ENCODE results near the gene CEP104.
"Not testable (repeated sequence)": the region's sequence is repeated elsewhere in the genome, so short reads cannot be mapped to it uniquely, and the experiment has no call there.

The CEP104 gene

DNA sequence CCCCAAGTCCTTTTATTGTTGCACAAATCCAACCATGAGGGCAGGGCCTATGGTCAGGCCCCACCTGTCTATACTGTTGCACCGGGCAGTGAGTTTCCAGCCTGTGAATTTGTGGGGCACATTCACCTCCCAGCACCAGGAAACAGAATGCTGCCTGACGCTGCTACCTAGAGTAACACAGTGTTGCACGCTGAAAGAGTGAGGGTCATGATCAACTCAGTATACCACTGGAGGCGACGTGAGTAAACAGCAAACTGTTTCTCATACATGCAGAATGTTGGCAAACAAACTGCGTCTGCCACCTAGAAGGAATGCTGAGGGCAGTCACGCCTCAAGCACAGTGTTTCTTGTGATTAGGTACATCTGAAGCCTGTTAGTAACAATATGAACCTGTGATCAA lies 47.3 kb downstream of the CEP104 start:
- Histone ChIP-seq H3K9me3 (ENCODE audit: control insufficient read depth, low read length) (no peaks in the 10 kb centered on the region), H3K4me3 (ENCODE audit: low read length) (no peak overlapping the region), H3K36me3 (ENCODE audit: control insufficient read depth, insufficient read depth, low read length, severe bottlenecking) (peaks cover 11% of the 10 kb centered on the region), H3K9ac (ENCODE audit: low read length) (no peak overlapping the region), H3K27me3 (replicated peaks; ENCODE audit: control insufficient read depth, insufficient read depth, low read length) (no peaks in the 10 kb centered on the region), H3K4me1 (ENCODE audit: control insufficient read depth, insufficient read depth, low read length) (no peaks in the 10 kb centered on the region)
- DNase-seq (ENCODE audit: low read depth) = no peak

DNA sequence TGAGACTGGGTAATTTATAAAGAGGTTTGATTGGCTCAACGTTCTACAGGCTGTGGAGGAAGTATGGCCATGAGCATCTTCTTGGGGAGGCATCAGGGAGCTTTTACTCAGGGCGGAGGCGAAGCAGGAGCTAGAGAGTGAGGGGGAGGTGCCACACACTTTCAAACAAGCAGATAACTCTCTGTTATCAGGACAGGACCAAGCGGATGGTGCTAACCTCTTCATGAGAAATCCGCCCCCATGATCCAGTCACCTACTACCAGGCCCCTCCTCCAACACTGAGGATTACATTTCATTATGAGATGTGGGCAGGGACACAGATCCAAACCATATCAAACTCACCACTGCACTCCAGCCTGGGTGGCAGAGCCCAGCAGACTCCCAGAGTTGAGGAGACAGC lies 49.2 kb downstream of the CEP104 start:
- H3K4me3 ChIP-seq (ENCODE audit: low read length) = no peak overlapping the region
- peaks cover 11% of the 10 kb centered on the region for H3K4me1 ChIP-seq (ENCODE audit: control insufficient read depth, insufficient read depth, low read length)
- no peak for DNase-seq (ENCODE audit: low read depth)
- H3K9ac ChIP-seq (ENCODE audit: low read length) = no peak overlapping the region
- no peaks in the 10 kb centered on the region for H3K9me3 ChIP-seq (ENCODE audit: control insufficient read depth, low read length)
- H3K27me3 ChIP-seq (replicated peaks; ENCODE audit: control insufficient read depth, insufficient read depth, low read length) = peaks cover under 1% of the 10 kb centered on the region
- no peaks in the 10 kb centered on the region for H3K36me3 ChIP-seq (ENCODE audit: control insufficient read depth, insufficient read depth, low read length, severe bottlenecking)

DNA sequence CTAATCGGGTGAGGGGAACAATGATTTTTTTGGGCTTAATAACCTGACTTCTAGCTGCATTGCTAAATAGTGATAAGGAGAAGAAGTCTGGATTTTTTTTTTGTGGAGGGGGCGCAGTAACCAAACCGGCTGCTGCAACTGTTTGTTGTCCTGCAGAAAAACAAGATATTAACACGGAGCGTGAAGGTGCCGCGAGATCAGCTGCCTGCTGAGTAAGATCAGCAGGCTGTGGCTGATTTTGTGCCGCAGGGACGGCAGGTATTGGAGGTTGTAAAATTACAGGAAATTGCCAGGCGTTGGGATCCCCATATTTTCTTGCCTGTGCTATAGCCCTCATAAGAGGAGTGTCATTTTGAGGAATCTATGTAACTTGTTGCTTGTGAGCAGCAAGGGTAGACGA lies 52.0 kb downstream of the CEP104 start:
- Histone ChIP-seq H3K4me3 (ENCODE audit: low read length) (no peak overlapping the region), H3K36me3 (ENCODE audit: control insufficient read depth, insufficient read depth, low read length, severe bottlenecking) (no peaks in the 10 kb centered on the region), H3K4me1 (ENCODE audit: control insufficient read depth, insufficient read depth, low read length) (peaks cover 11% of the 10 kb centered on the region), H3K27me3 (replicated peaks; ENCODE audit: control insufficient read depth, insufficient read depth, low read length) (peaks cover 17% of the 10 kb centered on the region), H3K9me3 (ENCODE audit: control insufficient read depth, low read length) (no peaks in the 10 kb centered on the region), H3K9ac (ENCODE audit: low read length) (no peak overlapping the region)
- no peak for DNase-seq (ENCODE audit: low read depth)

DNA sequence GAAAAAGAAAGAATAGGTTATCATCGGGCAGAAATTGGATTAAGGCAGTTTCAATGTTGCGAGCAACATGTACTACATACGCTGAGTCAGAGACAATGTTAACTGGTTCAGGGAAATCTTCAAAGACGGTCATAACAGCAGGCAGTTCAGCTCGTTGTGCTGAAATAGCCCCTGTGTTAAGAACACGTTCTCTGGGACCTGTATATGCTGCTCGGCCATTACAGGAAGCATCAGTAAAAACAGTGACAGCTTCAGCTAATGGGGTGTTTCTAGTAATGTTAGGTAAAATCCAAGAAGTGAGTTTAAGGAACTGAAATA lies 52.4 kb downstream of the CEP104 start:
- H3K9ac ChIP-seq (ENCODE audit: low read length); H3K36me3 ChIP-seq (ENCODE audit: control insufficient read depth, insufficient read depth, low read length, severe bottlenecking); DNase-seq (ENCODE audit: low read depth); H3K4me3 ChIP-seq (ENCODE audit: low read length); H3K9me3 ChIP-seq (ENCODE audit: control insufficient read depth, low read length): not testable (repeated sequence)
- Histone ChIP-seq H3K27me3 (replicated peaks; ENCODE audit: control insufficient read depth, insufficient read depth, low read length) (peaks cover 21% of the 10 kb centered on the region), H3K4me1 (ENCODE audit: control insufficient read depth, insufficient read depth, low read length) (peaks cover 11% of the 10 kb centered on the region)

DNA sequence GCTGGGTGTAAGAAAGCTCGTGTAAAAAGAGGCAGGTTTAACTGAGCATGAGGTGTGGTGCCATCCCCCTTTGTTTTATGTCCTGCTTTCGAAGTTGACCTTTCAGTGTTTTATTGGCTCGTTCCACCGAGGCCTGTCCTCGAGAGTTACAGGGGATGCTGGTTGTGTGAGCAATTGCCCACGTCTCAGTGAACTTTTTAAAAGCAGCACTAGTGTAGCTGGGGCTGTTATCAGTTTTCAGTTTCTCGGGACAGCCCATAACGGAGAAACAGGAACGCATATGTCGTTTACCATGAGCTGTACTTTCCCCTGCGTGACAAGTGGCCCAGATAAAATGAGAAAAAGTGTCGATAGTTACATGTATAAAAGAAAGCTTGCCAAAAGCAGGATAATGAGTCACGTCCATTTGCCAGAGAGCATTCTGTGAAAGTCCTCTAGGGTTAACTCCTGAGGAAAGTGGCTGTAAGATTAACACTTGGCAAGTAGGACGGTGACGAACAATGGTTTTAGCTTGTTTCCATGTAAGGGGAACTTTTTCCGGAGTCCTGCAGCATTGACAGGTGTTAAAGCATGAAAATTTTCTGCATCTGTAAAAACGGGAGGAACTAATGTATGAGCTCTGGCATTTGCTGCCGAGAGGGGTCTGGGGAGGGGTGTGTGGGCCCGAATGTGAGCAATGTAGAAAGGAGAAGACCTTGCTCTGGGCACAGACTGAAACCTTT lies 52.9 kb downstream of the CEP104 start:
- peaks cover 22% of the 10 kb centered on the region for H3K27me3 ChIP-seq (replicated peaks; ENCODE audit: control insufficient read depth, insufficient read depth, low read length)
- H3K4me3 ChIP-seq (ENCODE audit: low read length) = no peak overlapping the region
- peaks cover 11% of the 10 kb centered on the region for H3K4me1 ChIP-seq (ENCODE audit: control insufficient read depth, insufficient read depth, low read length)
- H3K9ac ChIP-seq (ENCODE audit: low read length) = no peak overlapping the region
- H3K36me3 ChIP-seq (ENCODE audit: control insufficient read depth, insufficient read depth, low read length, severe bottlenecking) = no peaks in the 10 kb centered on the region
- no peak for DNase-seq (ENCODE audit: low read depth)
- no peaks in the 10 kb centered on the region for H3K9me3 ChIP-seq (ENCODE audit: control insufficient read depth, low read length)

DNA sequence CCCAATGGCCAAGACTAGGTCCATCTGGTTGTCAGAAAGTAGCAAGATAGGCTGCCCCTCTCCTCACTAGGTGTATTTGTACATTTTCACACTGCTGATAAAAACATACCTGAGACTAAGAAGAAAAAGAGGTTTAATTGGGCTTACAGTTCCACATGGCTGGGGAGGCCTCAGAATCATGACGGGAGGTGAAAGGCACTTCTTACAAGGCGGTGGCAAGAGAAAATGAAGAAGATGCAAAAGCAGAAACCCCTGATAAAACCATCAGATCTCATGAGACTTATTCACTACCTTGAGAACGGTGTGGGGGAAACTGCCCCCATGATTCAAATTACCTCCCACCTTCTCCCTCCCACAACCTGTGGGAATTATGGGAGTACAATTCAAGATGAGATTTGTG lies 56.2 kb downstream of the CEP104 start:
- H3K9ac ChIP-seq (ENCODE audit: low read length); DNase-seq (ENCODE audit: low read depth); H3K36me3 ChIP-seq (ENCODE audit: control insufficient read depth, insufficient read depth, low read length, severe bottlenecking); H3K9me3 ChIP-seq (ENCODE audit: control insufficient read depth, low read length); H3K4me3 ChIP-seq (ENCODE audit: low read length): not testable (repeated sequence)
- Histone ChIP-seq H3K4me1 (ENCODE audit: control insufficient read depth, insufficient read depth, low read length) (peaks cover 20% of the 10 kb centered on the region), H3K27me3 (replicated peaks; ENCODE audit: control insufficient read depth, insufficient read depth, low read length) (peaks cover 22% of the 10 kb centered on the region)

DNA sequence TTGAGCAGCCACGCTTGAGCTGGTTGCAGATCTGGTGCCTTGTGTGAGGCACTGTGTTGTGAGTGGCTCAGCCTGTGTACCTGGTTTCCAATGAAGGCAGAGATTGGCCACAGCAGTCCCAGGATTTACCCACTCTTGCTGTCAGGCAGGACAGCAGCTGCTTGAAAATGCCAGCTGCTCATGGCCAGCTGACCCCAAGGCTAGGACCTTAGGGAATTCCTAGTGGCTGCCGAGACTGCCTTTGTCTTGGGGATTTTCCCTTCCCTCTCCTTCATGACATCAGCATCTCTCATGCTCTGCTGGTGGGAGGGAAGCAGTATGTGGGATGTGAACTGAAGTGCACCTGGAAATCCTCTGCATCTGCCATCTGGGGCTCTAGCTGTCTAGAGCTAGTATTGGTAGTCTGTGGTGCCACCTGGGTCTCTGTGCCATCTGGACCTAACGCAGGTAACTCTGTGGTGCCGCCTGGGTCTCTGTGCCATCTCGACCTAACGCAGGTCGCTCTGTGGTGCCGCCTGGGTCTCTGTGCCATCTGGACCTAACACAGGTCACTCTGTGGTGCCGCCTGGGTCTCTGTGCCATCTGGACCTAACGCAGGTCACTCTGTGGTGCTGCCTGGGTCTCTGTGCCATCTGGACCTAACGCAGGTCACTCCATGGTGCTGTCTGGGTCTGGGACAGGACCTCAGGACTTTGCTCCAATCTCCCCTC lies 56.9 kb downstream of the CEP104 start:
- no peak for DNase-seq (ENCODE audit: low read depth)

DNA sequence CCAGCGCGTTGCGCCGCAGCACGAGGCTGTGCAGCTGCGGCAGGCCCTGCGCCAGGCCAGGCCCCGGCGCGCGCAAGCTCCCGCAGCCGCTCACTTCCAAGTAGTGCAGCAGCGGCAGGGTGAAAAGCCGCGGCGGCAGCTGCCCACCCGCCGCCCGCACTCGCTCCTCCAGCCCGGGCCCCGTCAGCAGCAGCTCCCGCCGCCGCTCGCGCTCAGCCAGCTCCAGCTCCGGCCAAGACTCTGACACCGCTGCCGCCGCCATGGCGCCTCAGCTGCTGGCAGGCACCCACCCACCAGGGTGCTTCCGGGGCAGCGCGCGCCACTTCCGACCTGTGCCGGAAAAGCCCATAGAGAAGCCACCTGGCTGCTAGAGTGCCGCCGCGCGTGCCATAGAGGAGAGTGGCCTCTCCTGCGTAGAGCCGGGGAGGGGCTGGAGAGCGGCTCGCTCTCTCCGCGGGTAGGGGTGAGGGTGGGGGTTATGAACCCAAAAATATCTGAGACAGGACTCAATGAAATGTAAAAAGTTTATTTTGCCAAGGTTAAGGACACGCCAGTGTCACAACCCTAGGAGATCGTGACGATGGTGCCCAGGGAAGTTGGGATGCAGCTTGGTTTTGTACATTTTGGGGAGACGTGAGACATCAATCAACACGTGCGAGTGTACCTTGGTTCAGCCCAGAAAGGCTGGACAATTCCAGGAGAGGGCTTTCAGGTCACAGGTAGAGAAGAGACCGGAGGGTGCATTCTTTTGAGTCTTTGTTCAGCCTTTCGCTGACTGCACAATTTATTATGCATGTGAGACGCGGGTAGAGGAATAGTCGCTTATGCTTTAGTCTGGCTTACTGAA lies 60.6 kb downstream of the CEP104 start, which contains the start of gene LRRC47:
Gene LRRC47, minus strand, starts transcription at position 284 of the 847 bp plus-strand sequence. Its CDS starts 22 bp downstream, at position 262.
- peak; percentile 96 for DNase-seq (ENCODE audit: low read depth)
- Histone ChIP-seq H3K9me3 (ENCODE audit: control insufficient read depth, low read length) (no peaks in the 10 kb centered on the region), H3K36me3 (ENCODE audit: control insufficient read depth, insufficient read depth, low read length, severe bottlenecking) (peaks cover 4% of the 10 kb centered on the region), H3K4me1 (ENCODE audit: control insufficient read depth, insufficient read depth, low read length) (peaks cover 32% of the 10 kb centered on the region), H3K27me3 (replicated peaks; ENCODE audit: control insufficient read depth, insufficient read depth, low read length) (peaks cover 17% of the 10 kb centered on the region), H3K4me3 (ENCODE audit: low read length) (peak within 1 kb of the TSS; percentile 97), H3K9ac (ENCODE audit: low read length) (peak within 1 kb of the TSS; percentile 94)

More for the DNA sequence above, 56.9 kb downstream of the CEP104 start:
- Histone ChIP-seq H3K9ac (ENCODE audit: low read length) (no peak overlapping the region), H3K4me1 (ENCODE audit: control insufficient read depth, insufficient read depth, low read length) (peaks cover 25% of the 10 kb centered on the region), H3K4me3 (ENCODE audit: low read length) (no peak overlapping the region), H3K27me3 (replicated peaks; ENCODE audit: control insufficient read depth, insufficient read depth, low read length) (peaks cover 22% of the 10 kb centered on the region), H3K9me3 (ENCODE audit: control insufficient read depth, low read length) (no peaks in the 10 kb centered on the region), H3K36me3 (ENCODE audit: control insufficient read depth, insufficient read depth, low read length, severe bottlenecking) (no peaks in the 10 kb centered on the region)

DNA sequence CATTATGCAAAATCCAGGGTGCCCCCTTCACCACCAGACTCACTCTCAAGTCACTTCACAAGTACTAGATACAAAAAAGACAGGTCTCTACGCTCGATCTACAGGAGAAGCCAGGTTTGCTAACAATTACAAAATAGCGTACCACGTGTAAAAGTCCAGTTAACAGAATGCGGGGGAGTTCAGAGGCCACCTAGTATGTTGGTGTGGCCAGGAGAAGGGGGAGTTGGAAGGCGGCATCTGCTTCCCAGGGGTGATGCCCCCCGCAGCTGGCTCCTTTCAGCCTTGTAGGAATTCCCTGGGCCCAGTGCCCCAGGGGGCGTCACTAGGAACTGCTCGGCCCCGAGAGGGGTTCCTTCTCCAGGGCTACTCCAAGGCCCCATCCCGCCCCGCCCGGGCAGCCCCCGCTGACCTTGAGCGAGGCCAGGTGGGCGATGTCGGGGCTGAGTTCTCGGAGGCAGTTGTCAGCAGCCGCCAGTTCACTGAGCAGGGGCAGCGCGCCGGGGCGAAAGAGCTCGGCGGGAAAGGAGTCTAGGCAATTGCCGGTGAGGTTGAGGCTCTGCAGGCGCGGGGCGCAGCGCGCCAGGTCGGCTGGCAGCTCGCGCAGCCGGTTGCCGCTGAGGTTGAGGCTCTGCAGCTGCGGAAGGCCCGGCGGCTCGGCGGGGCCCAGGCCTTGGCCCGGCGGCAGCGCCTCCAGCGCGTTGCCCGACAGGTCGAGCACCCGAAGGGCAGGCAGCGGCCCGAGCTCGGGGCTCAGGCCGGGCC lies 61.4 kb downstream of the CEP104 start:
- DNase-seq (ENCODE audit: low read depth) = no peak
- H3K9ac ChIP-seq (ENCODE audit: low read length) = peak overlapping the region; percentile 94
- H3K4me3 ChIP-seq (ENCODE audit: low read length) = peak overlapping the region; percentile 97
- H3K4me1 ChIP-seq (ENCODE audit: control insufficient read depth, insufficient read depth, low read length) = peaks cover 32% of the 10 kb centered on the region
- H3K9me3 ChIP-seq (ENCODE audit: control insufficient read depth, low read length) = no peaks in the 10 kb centered on the region
- H3K27me3 ChIP-seq (replicated peaks; ENCODE audit: control insufficient read depth, insufficient read depth, low read length) = peaks cover 11% of the 10 kb centered on the region
- peaks cover 4% of the 10 kb centered on the region for H3K36me3 ChIP-seq (ENCODE audit: control insufficient read depth, insufficient read depth, low read length, severe bottlenecking)

DNA sequence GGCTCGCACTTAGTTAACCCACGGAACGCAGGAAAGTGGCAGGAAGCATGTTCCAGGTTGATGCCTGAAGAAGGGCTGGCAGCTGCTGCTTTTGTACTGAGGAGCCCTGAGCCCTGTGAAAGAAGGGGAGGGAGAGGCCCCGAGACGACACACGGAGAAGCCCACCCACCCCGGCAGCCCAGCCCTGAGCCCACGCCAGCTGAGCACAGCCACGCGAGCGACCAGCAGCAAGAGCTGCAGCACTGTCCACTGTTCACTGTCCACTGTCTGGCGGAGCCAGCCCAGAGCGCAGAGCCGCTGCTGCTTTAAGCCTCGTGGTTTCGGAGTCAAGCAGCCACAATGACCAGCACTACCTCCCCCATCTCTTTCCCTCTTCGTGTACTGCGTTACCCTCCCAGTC lies 66.1 kb downstream of the CEP104 start:
- no peak for DNase-seq (ENCODE audit: low read depth)
- no peak overlapping the region for H3K9ac ChIP-seq (ENCODE audit: low read length)
- H3K4me3 ChIP-seq (ENCODE audit: low read length) = no peak overlapping the region
- peaks cover 34% of the 10 kb centered on the region for H3K36me3 ChIP-seq (ENCODE audit: control insufficient read depth, insufficient read depth, low read length, severe bottlenecking)
- no peaks in the 10 kb centered on the region for H3K27me3 ChIP-seq (replicated peaks; ENCODE audit: control insufficient read depth, insufficient read depth, low read length)
- peaks cover 23% of the 10 kb centered on the region for H3K4me1 ChIP-seq (ENCODE audit: control insufficient read depth, insufficient read depth, low read length)
- H3K9me3 ChIP-seq (ENCODE audit: control insufficient read depth, low read length) = no peaks in the 10 kb centered on the region

Data from adipocyte (in vitro differentiated cells).